ENCODE results near the gene RNF150.

The RNF150 gene

DNA sequence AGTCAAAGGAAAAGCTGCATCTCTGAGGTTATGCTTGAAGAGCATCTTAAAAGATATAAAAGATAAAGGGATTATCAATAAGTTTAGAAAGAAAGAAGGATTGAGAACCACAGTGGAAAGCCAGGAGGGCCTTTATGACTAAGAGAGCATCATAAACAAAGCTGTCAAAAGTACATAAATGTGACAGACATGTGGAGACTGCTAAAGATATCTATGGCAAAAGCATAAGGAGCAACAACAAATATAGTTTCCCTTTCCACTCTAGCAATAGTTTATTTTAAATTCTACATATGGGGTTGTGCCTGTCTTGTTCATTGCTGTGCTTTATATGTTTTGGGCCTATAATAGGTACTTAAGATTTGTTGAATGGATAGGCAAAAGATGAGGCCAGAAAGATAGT, 97.3 kb downstream of the RNF150 start:
- TF ChIP-seq, protein P1, sequence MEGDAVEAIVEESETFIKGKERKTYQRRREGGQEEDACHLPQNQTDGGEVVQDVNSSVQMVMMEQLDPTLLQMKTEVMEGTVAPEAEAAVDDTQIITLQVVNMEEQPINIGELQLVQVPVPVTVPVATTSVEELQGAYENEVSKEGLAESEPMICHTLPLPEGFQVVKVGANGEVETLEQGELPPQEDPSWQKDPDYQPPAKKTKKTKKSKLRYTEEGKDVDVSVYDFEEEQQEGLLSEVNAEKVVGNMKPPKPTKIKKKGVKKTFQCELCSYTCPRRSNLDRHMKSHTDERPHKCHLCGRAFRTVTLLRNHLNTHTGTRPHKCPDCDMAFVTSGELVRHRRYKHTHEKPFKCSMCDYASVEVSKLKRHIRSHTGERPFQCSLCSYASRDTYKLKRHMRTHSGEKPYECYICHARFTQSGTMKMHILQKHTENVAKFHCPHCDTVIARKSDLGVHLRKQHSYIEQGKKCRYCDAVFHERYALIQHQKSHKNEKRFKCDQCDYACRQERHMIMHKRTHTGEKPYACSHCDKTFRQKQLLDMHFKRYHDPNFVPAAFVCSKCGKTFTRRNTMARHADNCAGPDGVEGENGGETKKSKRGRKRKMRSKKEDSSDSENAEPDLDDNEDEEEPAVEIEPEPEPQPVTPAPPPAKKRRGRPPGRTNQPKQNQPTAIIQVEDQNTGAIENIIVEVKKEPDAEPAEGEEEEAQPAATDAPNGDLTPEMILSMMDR (IDR thresholded peaks at IDR 0.05): no peak

DNA sequence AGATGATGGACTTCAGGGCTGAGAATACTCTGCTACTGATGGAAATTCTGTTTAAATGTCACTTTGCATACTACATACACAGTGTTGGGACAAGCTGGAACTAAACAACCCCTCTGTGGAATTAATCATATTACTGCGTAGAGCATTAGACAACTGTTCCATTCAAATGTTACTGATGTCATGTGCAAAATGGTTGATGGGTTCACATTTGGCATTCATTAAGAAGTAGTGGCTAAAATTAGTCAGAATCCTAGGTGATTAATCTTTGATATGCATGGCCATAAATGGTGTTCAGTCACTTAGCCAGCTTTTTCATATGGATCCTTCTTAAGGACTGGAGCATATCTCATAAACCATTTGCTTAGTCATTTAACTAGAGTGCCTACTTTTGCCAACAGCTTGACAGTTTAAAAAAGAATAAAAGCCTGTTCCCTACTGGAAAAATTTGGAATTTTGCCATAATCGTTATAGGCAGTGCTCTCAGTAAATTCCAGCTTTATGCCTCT, 105.2 kb downstream of the RNF150 start:
- TF ChIP-seq, protein P1 (IDR thresholded peaks at IDR 0.05): no peak

DNA sequence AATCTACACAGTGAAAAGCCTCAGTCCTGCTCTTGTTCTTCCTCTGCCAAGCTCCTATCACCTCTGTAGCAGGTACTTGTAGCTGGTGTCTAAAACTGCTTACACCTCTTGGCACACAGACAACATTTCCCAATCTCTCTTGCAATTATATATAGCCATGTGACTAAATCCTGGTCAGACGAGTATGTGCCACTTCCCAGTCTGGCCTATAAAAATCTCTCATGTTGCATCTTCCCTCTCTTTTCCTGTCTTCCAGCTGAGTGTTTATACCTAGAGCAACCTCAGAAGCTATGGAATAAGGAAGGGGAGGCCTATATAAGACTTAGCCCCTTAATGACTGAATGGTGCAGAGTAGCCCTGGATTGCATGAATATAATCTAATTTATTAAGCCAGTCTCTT, 105.8 kb downstream of the RNF150 start:
- TF ChIP-seq, protein P1 (IDR thresholded peaks at IDR 0.05): no peak

DNA sequence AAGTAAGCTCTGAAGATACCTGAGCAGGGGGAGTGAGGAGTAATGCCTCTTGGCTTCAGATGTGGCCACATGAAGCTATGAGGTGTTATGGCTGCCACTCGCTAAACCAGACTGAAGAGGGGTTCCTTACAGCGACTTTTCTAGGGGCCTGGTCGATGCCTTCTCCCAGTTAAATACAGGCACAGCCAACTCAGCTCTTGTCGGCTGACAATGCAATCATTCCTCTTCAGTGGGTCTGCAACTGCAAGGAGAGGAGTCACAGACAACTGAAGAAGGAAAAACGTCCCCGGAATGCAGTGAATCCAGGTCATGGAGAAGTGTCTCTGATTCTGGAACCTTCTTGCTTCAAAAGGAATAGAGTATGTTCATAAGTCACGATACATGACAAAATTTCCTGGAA, 106.4 kb downstream of the RNF150 start:
- TF ChIP-seq, protein P1 (IDR thresholded peaks at IDR 0.05): no peak

DNA sequence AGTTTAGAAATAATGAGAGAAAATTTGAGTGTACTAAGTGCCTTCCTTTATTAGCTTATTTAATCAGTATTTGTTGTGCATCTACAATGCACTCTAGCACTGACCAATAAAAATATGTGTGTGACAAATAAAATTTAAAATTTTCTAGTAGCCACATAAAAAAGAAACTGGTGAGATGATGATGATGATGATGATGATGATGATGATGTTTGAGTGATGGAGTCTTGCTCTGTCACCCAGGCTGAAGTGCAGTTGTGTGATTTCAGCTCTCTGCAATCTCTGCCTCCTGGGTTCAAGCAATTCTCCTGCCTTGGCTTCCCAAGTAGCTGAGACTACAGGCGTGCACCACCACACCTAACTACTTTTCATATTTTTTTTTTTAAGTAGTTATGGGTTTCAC, 110.2 kb downstream of the RNF150 start:
- TF ChIP-seq, protein P1 (IDR thresholded peaks at IDR 0.05): no peak

DNA sequence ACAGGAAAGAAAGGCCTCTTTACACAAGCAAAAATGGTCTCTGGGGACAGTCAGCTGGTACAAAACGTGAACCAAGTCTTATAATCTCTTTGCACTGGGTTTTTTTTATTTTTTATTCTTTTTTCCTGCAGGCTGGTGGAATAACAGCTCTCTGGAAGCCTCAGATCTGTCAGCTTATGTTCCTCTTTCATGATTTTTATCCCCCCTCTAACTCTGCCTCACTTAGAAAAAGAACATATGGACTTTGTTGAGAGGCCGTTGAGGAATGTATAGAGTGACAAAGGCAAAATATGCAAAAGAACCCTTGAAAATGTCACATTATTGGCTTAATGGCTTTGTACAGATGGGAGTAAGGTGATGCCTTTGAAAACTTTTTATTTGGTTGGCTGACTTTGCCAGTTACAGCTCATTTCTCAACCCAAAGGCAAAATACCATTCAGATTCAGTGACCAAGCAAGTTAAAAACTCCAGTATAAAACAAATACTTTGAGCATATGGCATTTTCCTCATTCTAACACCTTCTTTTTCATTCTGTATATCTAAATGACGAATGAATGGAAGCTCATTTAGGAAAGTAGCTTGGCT, 111.1 kb downstream of the RNF150 start:
- TF ChIP-seq, protein P1 (IDR thresholded peaks at IDR 0.05): no peak

DNA sequence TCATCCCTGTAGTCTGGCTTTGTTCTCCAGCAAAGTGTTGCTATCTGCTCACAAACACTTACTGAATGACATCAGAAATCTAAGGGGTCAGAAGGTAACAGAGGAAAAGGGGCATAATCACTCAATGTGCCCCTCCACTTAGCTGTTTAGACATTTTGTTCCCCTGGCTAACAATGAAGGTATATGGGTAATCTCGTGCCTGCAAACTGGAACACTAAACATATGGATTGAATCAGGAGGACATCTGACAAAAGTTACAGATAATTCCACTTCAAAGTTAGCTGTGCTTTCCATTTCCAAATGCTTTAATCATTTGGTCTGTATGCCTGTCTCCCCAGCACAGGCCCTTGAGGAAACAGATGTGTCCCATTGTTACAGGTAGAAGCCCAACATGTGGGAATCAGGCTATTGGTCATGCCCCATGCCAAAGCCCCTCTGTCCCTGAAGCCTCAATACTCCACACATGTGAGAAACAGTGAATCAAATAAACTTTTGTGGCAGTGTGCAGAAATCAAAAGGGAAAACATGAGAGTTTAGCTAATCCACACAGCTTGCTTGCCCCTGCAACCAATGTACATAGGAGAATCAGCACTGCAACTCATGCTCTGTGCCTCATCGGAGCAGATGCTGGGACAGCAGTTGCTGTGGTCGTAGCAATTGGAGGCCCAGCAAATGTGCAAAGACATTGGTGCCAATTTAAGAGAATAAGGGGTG, 111.7 kb downstream of the RNF150 start:
- TF ChIP-seq, protein P1 (IDR thresholded peaks at IDR 0.05): no peak

Measured in LNCAP (cell line).